PC-3 (cell line): ENCODE data around the gene SLC26A11.

Experiments
- EZH2 ChIP-seq: fragments of 300-600 bp; sonication (generic); IDR thresholded peaks from one replicate; pipeline ENCODE4 v1.6.1; 2017; ENCODE audit warnings: antibody characterized with exemption, mild to moderate bottlenecking, low read length; ENCODE audit not compliant: unreplicated experiment
- EZH2phosphoT487 ChIP-seq: fragments of 300-600 bp; sonication (generic); IDR thresholded peaks from 2 replicates; pipeline ENCODE4 v1.6.1; 2018; ENCODE audit warnings: mild to moderate bottlenecking, antibody characterized with exemption, low read length, borderline replicate concordance
- TF ChIP-seq, protein P1 (sequence below): fragments of 300-600 bp; sonication (generic); conservative IDR thresholded peaks from 2 replicates; pipeline ENCODE4 v1.5.1; 2017; ENCODE audit warnings: antibody characterized with exemption, low read depth, mild to moderate bottlenecking, low read length

- TF ChIP-seq, protein P1, sequence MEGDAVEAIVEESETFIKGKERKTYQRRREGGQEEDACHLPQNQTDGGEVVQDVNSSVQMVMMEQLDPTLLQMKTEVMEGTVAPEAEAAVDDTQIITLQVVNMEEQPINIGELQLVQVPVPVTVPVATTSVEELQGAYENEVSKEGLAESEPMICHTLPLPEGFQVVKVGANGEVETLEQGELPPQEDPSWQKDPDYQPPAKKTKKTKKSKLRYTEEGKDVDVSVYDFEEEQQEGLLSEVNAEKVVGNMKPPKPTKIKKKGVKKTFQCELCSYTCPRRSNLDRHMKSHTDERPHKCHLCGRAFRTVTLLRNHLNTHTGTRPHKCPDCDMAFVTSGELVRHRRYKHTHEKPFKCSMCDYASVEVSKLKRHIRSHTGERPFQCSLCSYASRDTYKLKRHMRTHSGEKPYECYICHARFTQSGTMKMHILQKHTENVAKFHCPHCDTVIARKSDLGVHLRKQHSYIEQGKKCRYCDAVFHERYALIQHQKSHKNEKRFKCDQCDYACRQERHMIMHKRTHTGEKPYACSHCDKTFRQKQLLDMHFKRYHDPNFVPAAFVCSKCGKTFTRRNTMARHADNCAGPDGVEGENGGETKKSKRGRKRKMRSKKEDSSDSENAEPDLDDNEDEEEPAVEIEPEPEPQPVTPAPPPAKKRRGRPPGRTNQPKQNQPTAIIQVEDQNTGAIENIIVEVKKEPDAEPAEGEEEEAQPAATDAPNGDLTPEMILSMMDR = no peak
- TF ChIP-seq EZH2phosphoT487 = no peak
- no peak for TF ChIP-seq EZH2
These were observed 61.3 kb downstream of the SLC26A11 start for GRCh38 chr17:80281516-80281915.
